Prostate gland (tissue), 2 donors: ENCODE measurements around the gene ANKS1B. TPM values are rescaled to one million over a fixed set of nuclear protein-coding genes. Genes with fewer than 3 reads are reported as not detected.

Source experiments
- DNase-seq: peaks from one replicate; pipeline ENCODE4 v3.0.0-alpha.2; 2019; ENCODE audit warnings: low spot score
- H3K27ac ChIP-seq, 2 donors: fragments of 200-600 bp; sonication (generic); 2 replicates each; pipeline ENCODE4 v1.5.1; 2017 to 2019
- H3K27me3 ChIP-seq: fragments of 200-600 bp; sonication (generic); replicated peaks from 2 replicates; pipeline ENCODE4 v1.5.1; 2019; ENCODE audit not compliant: insufficient read depth
- H3K36me3 ChIP-seq, 2 donors: fragments of 200-600 bp; sonication (generic); 1 replicate in 1 of 2; 2 replicates in 1 of 2; pipeline versions ENCODE4 v1.5.1 to v1.8.1; 2017 to 2019
- H3K4me1 ChIP-seq: fragments of 200-600 bp; sonication (generic); replicated peaks from 2 replicates; pipeline ENCODE4 v1.5.1; 2019
- H3K4me3 ChIP-seq, 2 donors: fragments of 200-600 bp; sonication (generic); 2 replicates each; pipeline ENCODE4 v1.5.1; 2017 to 2019
- H3K9me3 ChIP-seq: fragments of 200-600 bp; sonication (generic); 2 replicates; pipeline ENCODE4 v1.5.1; 2017
- POLR2A ChIP-seq: fragments of 450-650 bp; IDR thresholded peaks from one replicate; pipeline ENCODE4 v1.6.1; 2016; ENCODE audit warnings: antibody characterized with exemption, mild to moderate bottlenecking
- POLR2AphosphoS5 ChIP-seq: sonication (generic); formaldehyde crosslinking; IDR thresholded peaks from one replicate; pipeline ENCODE4 v1.6.1; 2017; ENCODE audit warnings: antibody characterized with exemption
- WGBS: methylation state at CpG from one replicate; pipeline ENCODE4 v1.1.5; 2018; 5-methylcytosine and 5-hydroxymethylcytosine counted together
- intact Hi-C: fragments of 100-400 bp; cut with DNase I; formaldehyde crosslinking; loops from one replicate; pipeline ENCODE4 v1.14.2; 2022
- total RNA-seq, 2 donors: library from RNA; depleted of rRNA; stranded (reverse); fragments of >200 nt; gene quantifications; one replicate each; pipeline ENCODE4 v1.1.0, GENCODE V29; 2016
- TF ChIP-seq, protein P1 (sequence below), 4 experiments: fragments of 200-600 bp in 2 of 4; fragments of 450-650 bp in 2 of 4; sonication (generic) in 2 of 4; IDR thresholded peaks; 1 replicate in 3 of 4; 2 replicates in 1 of 4; pipeline ENCODE4 v1.5.1; 2016 to 2019; ENCODE audit warnings: antibody characterized with exemption in 4 of 4, mild to moderate bottlenecking in 2 of 4, moderate library complexity in 2 of 4

ANKS1B gene
- total RNA-seq, 2 donors from 2014 or later, result 13.0 to 17.4 TPM

DNA sequence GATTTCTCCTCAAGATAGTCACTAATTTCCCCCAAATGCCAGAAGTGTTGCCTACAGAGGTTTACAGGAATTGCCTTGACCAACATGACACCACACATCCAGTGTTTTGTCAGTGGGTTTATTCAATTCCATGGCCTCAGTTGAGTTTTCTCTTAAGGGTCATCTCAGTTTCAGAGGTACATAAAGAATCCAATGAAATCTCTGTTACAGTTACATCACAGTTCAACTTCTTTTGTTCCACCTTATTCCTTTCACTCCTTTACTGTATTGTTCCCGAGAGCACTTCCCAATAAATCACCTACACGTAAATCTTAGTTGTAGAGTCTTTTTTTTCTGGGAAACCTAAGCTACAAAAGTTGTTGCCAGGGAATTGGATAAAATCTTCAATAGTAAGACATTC, 410.8 kb downstream of the ANKS1B start:
- DNase-seq, result no peak
- Histone ChIP-seq H3K27ac (no peak overlapping the region), H3K4me3 (no peak overlapping the region), H3K27me3 (no peaks in the 10 kb centered on the region), H3K36me3 (no peaks in the 10 kb centered on the region), H3K4me1 (no peaks in the 10 kb centered on the region), H3K9me3 (no peaks in the 10 kb centered on the region)
- intact Hi-C loops, result no loop called here
- WGBS, result 42% methylated on average over 2 of the region's 2 CpGs
- TF ChIP-seq, protein P1, sequence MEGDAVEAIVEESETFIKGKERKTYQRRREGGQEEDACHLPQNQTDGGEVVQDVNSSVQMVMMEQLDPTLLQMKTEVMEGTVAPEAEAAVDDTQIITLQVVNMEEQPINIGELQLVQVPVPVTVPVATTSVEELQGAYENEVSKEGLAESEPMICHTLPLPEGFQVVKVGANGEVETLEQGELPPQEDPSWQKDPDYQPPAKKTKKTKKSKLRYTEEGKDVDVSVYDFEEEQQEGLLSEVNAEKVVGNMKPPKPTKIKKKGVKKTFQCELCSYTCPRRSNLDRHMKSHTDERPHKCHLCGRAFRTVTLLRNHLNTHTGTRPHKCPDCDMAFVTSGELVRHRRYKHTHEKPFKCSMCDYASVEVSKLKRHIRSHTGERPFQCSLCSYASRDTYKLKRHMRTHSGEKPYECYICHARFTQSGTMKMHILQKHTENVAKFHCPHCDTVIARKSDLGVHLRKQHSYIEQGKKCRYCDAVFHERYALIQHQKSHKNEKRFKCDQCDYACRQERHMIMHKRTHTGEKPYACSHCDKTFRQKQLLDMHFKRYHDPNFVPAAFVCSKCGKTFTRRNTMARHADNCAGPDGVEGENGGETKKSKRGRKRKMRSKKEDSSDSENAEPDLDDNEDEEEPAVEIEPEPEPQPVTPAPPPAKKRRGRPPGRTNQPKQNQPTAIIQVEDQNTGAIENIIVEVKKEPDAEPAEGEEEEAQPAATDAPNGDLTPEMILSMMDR (IDR thresholded peaks at IDR 0.05), result no peak
- TF ChIP-seq POLR2A (no peak), POLR2AphosphoS5 (no peak)

GRCh38 chr12:99567072-99567471, 417.7 kb downstream of the ANKS1B start:
- no peak overlapping the region for H3K27ac ChIP-seq
- WGBS, result 83% methylated on average over 2 of the region's 2 CpGs
- no peak overlapping the region for H3K4me3 ChIP-seq
- intact Hi-C loops, result no loop called here
- no peaks in the 10 kb centered on the region for H3K36me3 ChIP-seq
- no peak for DNase-seq
- no peaks in the 10 kb centered on the region for H3K4me1 ChIP-seq
- H3K27me3 ChIP-seq, result no peaks in the 10 kb centered on the region
- TF ChIP-seq POLR2A (no peak), POLR2AphosphoS5 (no peak)
- TF ChIP-seq, protein P1 (IDR thresholded peaks at IDR 0.05), result no peak
- H3K9me3 ChIP-seq, result no peaks in the 10 kb centered on the region

- Histone ChIP-seq H3K4me3 (no peak overlapping the region), H3K4me1 (no peaks in the 10 kb centered on the region), H3K27me3 (no peaks in the 10 kb centered on the region), H3K27ac (no peak overlapping the region), H3K36me3 (no peaks in the 10 kb centered on the region), H3K9me3 (no peaks in the 10 kb centered on the region)
- 93% methylated on average over 5 of the region's 7 CpGs for WGBS
- TF ChIP-seq, protein P1 (IDR thresholded peaks at IDR 0.05), result no peak
- TF ChIP-seq POLR2A (no peak), POLR2AphosphoS5 (no peak)
- intact Hi-C loops, result no loop called here
- no peak for DNase-seq
Measured at GRCh38 chr12:99558109-99558508, 426.6 kb downstream of the ANKS1B start.

- H3K9me3 ChIP-seq, result no peaks in the 10 kb centered on the region
- 16% methylated on average over 3 of the region's 3 CpGs for WGBS
- no peak for DNase-seq
- no peaks in the 10 kb centered on the region for H3K36me3 ChIP-seq
- H3K27ac ChIP-seq, result no peak overlapping the region
- H3K4me3 ChIP-seq, result no peak overlapping the region
- intact Hi-C loops, result no loop called here
- TF ChIP-seq, protein P1 (IDR thresholded peaks at IDR 0.05), result no peak
- peak; percentile 64 for TF ChIP-seq POLR2AphosphoS5
- no peaks in the 10 kb centered on the region for H3K4me1 ChIP-seq
- no peaks in the 10 kb centered on the region for H3K27me3 ChIP-seq
Measured at GRCh38 chr12:99553461-99553860, 431.3 kb downstream of the ANKS1B start.

GRCh38 chr12:99552022-99552421, 432.7 kb downstream of the ANKS1B start:
- intact Hi-C loops, result no loop called here
- no peak overlapping the region for H3K4me3 ChIP-seq

More at GRCh38 chr12:99552022-99552421, 432.7 kb downstream of the ANKS1B start:
- 89% methylated on average over 1 of the region's 1 CpG for WGBS
- Histone ChIP-seq H3K9me3 (no peaks in the 10 kb centered on the region), H3K27ac (no peak overlapping the region), H3K4me1 (no peaks in the 10 kb centered on the region), H3K36me3 (no peaks in the 10 kb centered on the region), H3K27me3 (no peaks in the 10 kb centered on the region)
- TF ChIP-seq POLR2AphosphoS5 (no peak), POLR2A (no peak)
- TF ChIP-seq, protein P1 (IDR thresholded peaks at IDR 0.05), result no peak
- DNase-seq, result no peak
